Gastrocnemius medialis (tissue), 4 donors: ENCODE measurements around the gene NF2.

Experiments
- CTCF ChIP-seq, 5 experiments: fragments of 450-650 bp in 3 of 5; fragments of 200-600 bp in 2 of 5; sonication (generic) in 2 of 5; IDR thresholded peaks in 4 of 5; conservative IDR thresholded peaks in 1 of 5; 1 replicate in 4 of 5; 2 replicates in 1 of 5; pipeline ENCODE4 v1.5.1; 2016 to 2019; ENCODE audit warnings: antibody characterized with exemption in 5 of 5, mild to moderate bottlenecking in 3 of 5, moderate library complexity in 3 of 5
- POLR2A ChIP-seq, 2 donors: fragments of 450-650 bp; IDR thresholded peaks; one replicate each; pipeline ENCODE4 v1.6.1; 2017; ENCODE audit warnings: antibody characterized with exemption in 2 of 2, mild to moderate bottlenecking in 2 of 2, moderate library complexity in 2 of 2

- TF ChIP-seq CTCF (IDR thresholded peaks at IDR 0.05 in 4 of 5, conservative IDR thresholded peaks at IDR 0.05 in 1 of 5) (no peak), POLR2A (IDR thresholded peaks at IDR 0.05) (no peak)
Measured at GRCh38 chr22:29722587-29722986, 119.2 kb downstream of the NF2 start.
